K562 treated with DMSO at 1 percent for 12 hours (cell line): ENCODE data around the gene OR8H2. TPM values are rescaled to one million over a fixed set of nuclear protein-coding genes. Genes with fewer than 3 reads are reported as not detected.

ENCODE experiments used
- total RNA-seq: library from RNA; unstranded; fragments of 300-600 nt; gene quantifications from 2 replicates; pipeline ENCODE4 v1.2.3, GENCODE V29; 2022; ENCODE audit not compliant: insufficient read depth

The OR8H2 gene
- total RNA-seq, result not detected in 2 replicates

GRCh38 chr11:56103210-56103737, at the start of gene OR8H2:
TSS of gene OR8H2 (plus strand) at chr11:56103687. CDS start at chr11:56105043, 1,356 bp downstream.

GRCh38 chr11:56093008-56093407, 10.5 kb upstream of the OR8H2 start, which contains the start of gene OR8I2:
TSS of gene OR8I2 (plus strand) at chr11:56093308. CDS start at chr11:56093308, 0 bp downstream.

GRCh38 chr11:56122073-56122472, 18.6 kb downstream of the OR8H2 start, which contains the start of gene OR8H3:
TSS of gene OR8H3 (plus strand) at chr11:56122373. CDS start at chr11:56122373, 0 bp downstream.

GRCh38 chr11:56140151-56140661, 36.7 kb downstream of the OR8H2 start, which contains the start of gene OR8J3:
TSS of gene OR8J3 (minus strand) at chr11:56140201. CDS start at chr11:56137718, 2,483 bp downstream.

Other genes with a start within 250 kb of the OR8H2 start
- not detected in 2 replicates for gene TRIM51, start 220.4 kb upstream of the OR8H2 start, total RNA-seq
- not detected in 2 replicates for gene OR5W2, start 189.1 kb upstream of the OR8H2 start, total RNA-seq
- gene OR5I1, start 167.3 kb upstream of the OR8H2 start, total RNA-seq, result not detected in 2 replicates
- not detected in 2 replicates for gene OR10AG1, start 133.7 kb upstream of the OR8H2 start, total RNA-seq
- not detected in 2 replicates for gene OR5F1, start 109.1 kb upstream of the OR8H2 start, total RNA-seq
- not detected in 2 replicates for gene OR5AS1, start 76.0 kb upstream of the OR8H2 start, total RNA-seq
- gene OR8I2, start 10.4 kb upstream of the OR8H2 start, total RNA-seq, result not detected in 2 replicates
- gene OR8H3, start 18.7 kb downstream of the OR8H2 start, total RNA-seq, result not detected in 2 replicates
- not detected in 2 replicates for gene OR8J3, start 36.5 kb downstream of the OR8H2 start, total RNA-seq
- gene OR8K5, start 56.6 kb downstream of the OR8H2 start, total RNA-seq, result not detected in 2 replicates
- gene OR5J2, start 72.9 kb downstream of the OR8H2 start, total RNA-seq, result not detected in 2 replicates
- not detected in 2 replicates for gene OR5T2, start 130.6 kb downstream of the OR8H2 start, total RNA-seq
- not detected in 2 replicates for gene OR5T3, start 148.6 kb downstream of the OR8H2 start, total RNA-seq
- not detected in 2 replicates for gene OR5T1, start 170.5 kb downstream of the OR8H2 start, total RNA-seq
- not detected in 2 replicates for gene OR8H1, start 188.6 kb downstream of the OR8H2 start, total RNA-seq
- not detected in 2 replicates for gene OR8K3, start 211.5 kb downstream of the OR8H2 start, total RNA-seq
- not detected in 2 replicates for gene OR8K1, start 242.4 kb downstream of the OR8H2 start, total RNA-seq